Smooth muscle cell (in vitro differentiated cells): Measurements from ENCODE around the gene CCDC97. TPM values are rescaled to one million over a fixed set of nuclear protein-coding genes. Genes with fewer than 3 reads are reported as not detected.

ENCODE experiments used
- DNase-seq: peaks from one replicate; lab custom pipeline; 2025; ENCODE audit not compliant: unreplicated experiment; lab: John Stamatoyannopoulos, UW
- H2AFZ ChIP-seq: fragments of 200-600 bp; sonication (generic); 2 replicates; pipeline ENCODE4 v1.6.0; 2016; ENCODE audit warnings: antibody characterized with exemption, low read depth, mild to moderate bottlenecking
- H3F3A ChIP-seq: fragments of 200-600 bp; sonication (generic); 2 replicates; pipeline ENCODE4 v1.6.0; 2017; ENCODE audit warnings: antibody characterized with exemption, low read depth
- H3K27ac ChIP-seq: fragments of 200-600 bp; sonication (generic); 2 replicates; pipeline ENCODE4 v1.5.1; 2016; ENCODE audit warnings: low read depth, mild to moderate bottlenecking
- H3K27me3 ChIP-seq: fragments of 200-600 bp; sonication (generic); 2 replicates; pipeline ENCODE4 v1.6.1; 2016; ENCODE audit warnings: low read depth, mild to moderate bottlenecking
- H3K36me3 ChIP-seq: fragments of 200-600 bp; sonication (generic); 2 replicates; pipeline ENCODE4 v1.5.1; 2016; ENCODE audit warnings: low read depth
- H3K4me1 ChIP-seq: fragments of 200-600 bp; sonication (generic); 2 replicates; pipeline ENCODE4 v1.5.1; 2016; ENCODE audit warnings: low read depth
- H3K4me2 ChIP-seq: fragments of 200-600 bp; sonication (generic); 2 replicates; pipeline ENCODE4 v1.6.0; 2016; ENCODE audit warnings: mild to moderate bottlenecking
- H3K4me3 ChIP-seq: fragments of 200-600 bp; sonication (generic); 2 replicates; pipeline ENCODE4 v1.5.1; 2016; ENCODE audit warnings: mild to moderate bottlenecking
- H3K79me2 ChIP-seq: fragments of 200-600 bp; sonication (generic); 2 replicates; pipeline ENCODE4 v1.6.0; 2016; ENCODE audit warnings: low read depth, mild to moderate bottlenecking
- H3K9ac ChIP-seq: fragments of 200-600 bp; sonication (generic); 2 replicates; pipeline ENCODE4 v1.6.0; 2016; ENCODE audit warnings: low read depth
- H3K9me3 ChIP-seq: fragments of 200-600 bp; sonication (generic); replicated peaks from 2 replicates; pipeline ENCODE4 v1.5.1; 2016; ENCODE audit warnings: low read depth
- H4K20me1 ChIP-seq: fragments of 200-600 bp; sonication (generic); 2 replicates; pipeline ENCODE4 v1.6.0; 2016; ENCODE audit warnings: low read depth
- CTCF ChIP-seq: fragments of 200-600 bp; sonication (generic); IDR thresholded peaks from 2 replicates; pipeline ENCODE4 v1.5.1; 2017; ENCODE audit warnings: borderline replicate concordance, mild to moderate bottlenecking, antibody characterized with exemption; ENCODE audit not compliant: insufficient read depth, poor library complexity, severe bottlenecking
- WGBS: methylation state at CpG from one replicate; pipeline ENCODE4 v1.1.7; 2016; ENCODE audit warnings: low lambda C conversion rate; 5-methylcytosine and 5-hydroxymethylcytosine counted together
- polyA plus RNA-seq: library from polyadenylated mRNA; unstranded; fragments of >200 nt; fragmentation: Nextera tagmentation; extraction: Ambion mirVana; gene quantifications from 2 replicates; pipeline ENCODE4 v1.2.1, GENCODE V29; 2016
- total RNA-seq: library from RNA; depleted of rRNA; stranded (reverse); fragments of >200 nt; gene quantifications from 2 replicates; pipeline ENCODE4 v1.2.3, GENCODE V29; 2014

CCDC97 gene
- total and polyA plus RNA-seq, 2 experiments from 2014 or later: 7.5 to 18.2 TPM

- peak overlapping the region; percentile 84 for H3K4me2 ChIP-seq
- H4K20me1 ChIP-seq: peaks cover 29% of the 10 kb centered on the region
- H3K27ac ChIP-seq: peak overlapping the region; percentile 89
- H3K27me3 ChIP-seq: no peaks in the 10 kb centered on the region
- H3K9me3 ChIP-seq: no peaks in the 10 kb centered on the region
- no peak overlapping the region for H2AFZ ChIP-seq
- H3K4me3 ChIP-seq: peak overlapping the region; percentile 72
- H3F3A ChIP-seq: peaks cover 39% of the 10 kb centered on the region
- peak overlapping the region; percentile 88 for H3K9ac ChIP-seq
- TF ChIP-seq CTCF: no peak
- DNase-seq: no peak
- no peaks in the 10 kb centered on the region for H3K36me3 ChIP-seq
- H3K4me1 ChIP-seq: peaks cover 17% of the 10 kb centered on the region
- WGBS: 66% methylated on average over 5 of the region's 5 CpGs
- peaks cover 43% of the 10 kb centered on the region for H3K79me2 ChIP-seq
Observed at GRCh38 chr19:41311072-41311471, 1.1 kb downstream of the CCDC97 start.

GRCh38 chr19:41311613-41312012 lies 1.6 kb downstream of the CCDC97 start:
- Histone ChIP-seq H3K27me3 (no peaks in the 10 kb centered on the region), H3K9me3 (no peaks in the 10 kb centered on the region), H3K4me2 (peak overlapping the region; percentile 84), H3F3A (peaks cover 37% of the 10 kb centered on the region), H3K4me3 (peak overlapping the region; percentile 72), H3K4me1 (peaks cover 17% of the 10 kb centered on the region), H4K20me1 (peaks cover 34% of the 10 kb centered on the region), H3K27ac (peak overlapping the region; percentile 89), H3K9ac (no peak overlapping the region), H2AFZ (no peak overlapping the region), H3K36me3 (no peaks in the 10 kb centered on the region), H3K79me2 (peaks cover 46% of the 10 kb centered on the region)
- no peak for DNase-seq
- TF ChIP-seq CTCF: no peak
- WGBS: 77% methylated on average over 8 of the region's 8 CpGs

- H3K4me2 ChIP-seq: no peak overlapping the region
- peaks cover 55% of the 10 kb centered on the region for H4K20me1 ChIP-seq
- H3K27me3 ChIP-seq: no peaks in the 10 kb centered on the region
- H3K9ac ChIP-seq: no peak overlapping the region
- H3K4me1 ChIP-seq: peaks cover 3% of the 10 kb centered on the region
- H3K79me2 ChIP-seq: peaks cover 48% of the 10 kb centered on the region
- no peaks in the 10 kb centered on the region for H3K9me3 ChIP-seq
- peaks cover 19% of the 10 kb centered on the region for H3F3A ChIP-seq
- TF ChIP-seq CTCF: no peak
- DNase-seq: no peak
- no peaks in the 10 kb centered on the region for H3K36me3 ChIP-seq
- no peak overlapping the region for H3K4me3 ChIP-seq
- 97% methylated on average over 24 of the region's 24 CpGs for WGBS
- no peak overlapping the region for H3K27ac ChIP-seq
- no peak overlapping the region for H2AFZ ChIP-seq
Observed at GRCh38 chr19:41316306-41316920, 6.4 kb downstream of the CCDC97 start.
